HL-60 (cell line): ENCODE results near the gene ST6GALNAC4.

Experiments
- CTCF ChIP-seq: IDR thresholded peaks from one replicate; pipeline ENCODE4 v1.5.1; 2011; ENCODE audit warnings: low read length, control low read depth, inconsistent platforms; ENCODE audit not compliant: insufficient read depth
- GABPA ChIP-seq: IDR thresholded peaks from 2 replicates; pipeline ENCODE4 v1.6.1; 2012; ENCODE audit warnings: low read depth

- no peak for TF ChIP-seq CTCF
- no peak for TF ChIP-seq GABPA
These were observed 9.4 kb upstream of the ST6GALNAC4 start for GRCh38 chr9:127925959-127926905.
